A549 (cell line): ENCODE data around the gene CCT3. TPM values are rescaled to one million over a fixed set of nuclear protein-coding genes. Genes with fewer than 3 reads are reported as not detected.

Experiments
- BCL3 ChIP-seq: fragments of >200 bp; sonication (Bioruptor Twin); formaldehyde crosslinking; IDR thresholded peaks from 3 replicates; pipeline ENCODE4 v1.6.1; 2016
- CBX2 ChIP-seq: fragments of 200-600 bp; sonication (generic); IDR thresholded peaks from 2 replicates; pipeline ENCODE4 v1.6.1; 2016; ENCODE audit warnings: low read depth, mild to moderate bottlenecking, borderline replicate concordance
- CEBPB ChIP-seq, 2 experiments: fragments of >200 bp in 1 of 2; sonication (Bioruptor Twin) in 1 of 2; formaldehyde crosslinking in 1 of 2; IDR thresholded peaks; 2 replicates each; pipeline ENCODE4 v1.6.1; 2012 to 2016
- CHD2 ChIP-seq: fragments of 150-350 bp; IDR thresholded peaks from 2 replicates; pipeline ENCODE4 v1.6.1; 2014; ENCODE audit warnings: low read length; ENCODE audit not compliant: partially characterized antibody
- CHD4 ChIP-seq: fragments of 200-600 bp; sonication (generic); IDR thresholded peaks from 2 replicates; pipeline ENCODE4 v1.6.1; 2016; ENCODE audit warnings: antibody characterized with exemption, mild to moderate bottlenecking, borderline replicate concordance
- CTCF ChIP-seq: fragments of >200 bp; sonication (Bioruptor Twin); formaldehyde crosslinking; IDR thresholded peaks from 3 replicates; pipeline ENCODE4 v1.5.1; 2016
- ELK1 ChIP-seq: fragments of 150-350 bp; IDR thresholded peaks from 2 replicates; pipeline ENCODE4 v1.6.1; 2014; ENCODE audit warnings: low read depth, mild to moderate bottlenecking, low read length
- FOSB ChIP-seq: fragments of 250-450 bp; sonication (Bioruptor Pico); IDR thresholded peaks from 2 replicates; pipeline ENCODE4 v1.5.0; 2020; ENCODE audit warnings: mild to moderate bottlenecking, moderate library complexity
- HEYL ChIP-seq: fragments of 250-450 bp; sonication (Bioruptor Pico); IDR thresholded peaks from 2 replicates; pipeline ENCODE4 v1.8.0; 2021; ENCODE audit warnings: mild to moderate bottlenecking, moderate library complexity
- KDM1A ChIP-seq: fragments of 200-600 bp; sonication (generic); IDR thresholded peaks from 2 replicates; pipeline ENCODE4 v1.6.1; 2016; ENCODE audit warnings: low read depth, mild to moderate bottlenecking
- MAX ChIP-seq: IDR thresholded peaks from 2 replicates; pipeline ENCODE4 v1.6.1; 2012
- MAZ ChIP-seq: fragments of 150-350 bp; IDR thresholded peaks from 2 replicates; pipeline ENCODE4 v1.6.1; 2014; ENCODE audit warnings: antibody characterized with exemption, low read depth, low read length, borderline replicate concordance
- NFE2L2 ChIP-seq: fragments of 150-350 bp; conservative IDR thresholded peaks from 2 replicates; pipeline ENCODE4 v1.6.1; 2014; ENCODE audit warnings: low read length
- PBX3 ChIP-seq: IDR thresholded peaks from 2 replicates; pipeline ENCODE4 v1.6.1; 2012
- POLR2AphosphoS2 ChIP-seq: conservative IDR thresholded peaks from 2 replicates; pipeline ENCODE4 v1.6.1; 2012; ENCODE audit warnings: low read length, improper control_type of control experiment, inconsistent platforms
- RAD21 ChIP-seq, 2 experiments: fragments of >200 bp in 1 of 2; sonication (Bioruptor Twin) in 1 of 2; formaldehyde crosslinking in 1 of 2; IDR thresholded peaks in 1 of 2; conservative IDR thresholded peaks in 1 of 2; 2 replicates in 1 of 2; 3 replicates in 1 of 2; pipeline ENCODE4 v1.6.1; 2012 to 2018; ENCODE audit warnings: inconsistent platforms in 1 of 2
- REST ChIP-seq: fragments of 200-600 bp; sonication (generic); IDR thresholded peaks from 2 replicates; pipeline ENCODE4 v1.6.1; 2016; ENCODE audit warnings: antibody characterized with exemption, mild to moderate bottlenecking, moderate library complexity
- SREBF2 ChIP-seq: fragments of 450-650 bp; IDR thresholded peaks from 2 replicates; pipeline ENCODE4 v1.6.1; 2014; ENCODE audit warnings: mild to moderate bottlenecking, moderate library complexity
- USF2 ChIP-seq: fragments of 450-650 bp; IDR thresholded peaks from 2 replicates; pipeline ENCODE4 v1.6.1; 2014; ENCODE audit warnings: antibody characterized with exemption
- ZC3H11A ChIP-seq: fragments of 450-650 bp; IDR thresholded peaks from 2 replicates; pipeline ENCODE4 v1.6.1; 2014; ENCODE audit warnings: antibody characterized with exemption, mild to moderate bottlenecking
- ZNF302 ChIP-seq: fragments of 250-450 bp; sonication (Bioruptor Pico); IDR thresholded peaks from 2 replicates; pipeline ENCODE4 v1.9.0; 2021; ENCODE audit warnings: inconsistent platforms, mild to moderate bottlenecking, moderate library complexity
- polyA plus RNA-seq, 4 experiments: library from polyadenylated mRNA; depleted of rRNA in 3 of 4; stranded (reverse); fragments of >200 nt; fragmentation: RNase III in 1 of 4; extraction: RNeasy Plus Mini Kit Qiagen cat#74134 plus additional on column Dnase treatment in 1 of 4; gene quantifications; 2 replicates in 3 of 4; 3 replicates in 1 of 4; pipeline ENCODE4 v1.2.3, GENCODE V29; 2011 to 2017

The CCT3 gene
- polyA plus RNA-seq, 2 of the 4 experiments (the other 2 are of a cell fraction): 528 to 824 TPM

- no peak for TF ChIP-seq REST
- TF ChIP-seq ZNF302: no peak
- no peak for TF ChIP-seq ZC3H11A
- no peak for TF ChIP-seq CBX2
- no peak for TF ChIP-seq NFE2L2
- TF ChIP-seq FOSB (CRISPR knock-in tag): no peak
- no peak; the same call in 1 of the 2 replicates for TF ChIP-seq USF2
- TF ChIP-seq CHD4: no peak
- TF ChIP-seq CHD2: no peak
- TF ChIP-seq SREBF2: no peak
- no peak for TF ChIP-seq KDM1A
- no peak for TF ChIP-seq MAZ
- peak; percentile 99 for TF ChIP-seq PBX3
- TF ChIP-seq CTCF: no peak
- peak; percentile 95 for TF ChIP-seq BCL3
- peak; percentile 93 for TF ChIP-seq MAX
- no peak for TF ChIP-seq POLR2AphosphoS2
- TF ChIP-seq ELK1: no peak
- TF ChIP-seq HEYL (CRISPR knock-in tag): no peak
- no peak; a peak in 1 of 4 replicates for TF ChIP-seq CEBPB (IDR thresholded peaks at IDR 0.05)
- TF ChIP-seq RAD21 (conservative IDR thresholded peaks at IDR 0.05 in 1 of 2, IDR thresholded peaks at IDR 0.05 in 1 of 2): no peak
Observed at GRCh38 chr1:156338180-156338976, at the start of gene CCT3, which contains the start of gene TSACC (continued).
